Measurements from ENCODE around the gene RNF144B.

Gene RNF144B

DNA sequence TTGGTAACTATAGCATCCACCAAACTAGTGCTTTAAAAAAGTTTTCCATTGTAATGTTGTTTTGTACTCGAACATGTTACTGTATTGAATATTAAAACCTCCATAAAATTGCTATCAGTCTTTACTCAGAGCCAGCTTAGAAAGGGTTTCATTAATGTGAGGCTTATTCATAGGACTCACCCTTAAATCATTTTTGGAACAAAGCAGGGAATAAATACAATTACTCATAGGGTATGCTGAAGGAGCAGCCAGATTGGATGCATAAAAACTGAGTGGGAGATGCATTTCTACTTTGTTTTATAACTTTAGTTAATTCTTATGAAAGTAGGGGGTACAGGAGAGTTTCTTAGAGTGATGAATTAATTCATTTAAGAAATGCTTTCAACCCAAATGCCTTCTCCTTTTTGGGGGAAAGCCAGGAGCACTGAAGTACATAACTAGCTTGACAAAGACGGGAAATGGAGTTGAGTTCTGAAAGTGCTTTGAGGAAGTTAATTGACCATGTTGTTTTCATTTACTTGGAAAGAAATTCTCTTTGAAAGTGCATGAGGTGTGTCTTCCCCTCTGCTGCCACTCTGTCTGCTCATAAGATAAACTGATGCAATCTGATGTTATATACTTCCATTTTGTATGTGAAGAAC is 90.3 kb downstream of the RNF144B start:
- DNase-seq (ENCODE audit: insufficient read length) (no peak), FAIRE-seq (no peak)
- TF ChIP-seq POLR2A (IDR thresholded peaks at IDR 0.05; ENCODE audit: low read depth, low read length) (no peak), POLR2AphosphoS5 (IDR thresholded peaks at IDR 0.05; ENCODE audit: low read depth, low read length) (no peak), TAF1 (IDR thresholded peaks at IDR 0.05; ENCODE audit: borderline replicate concordance, low read depth, low read length) (no peak)

- no peak for FAIRE-seq
- DNase-seq (ENCODE audit: insufficient read length) = no peak
- no peak for TF ChIP-seq TAF1 (IDR thresholded peaks at IDR 0.05; ENCODE audit: borderline replicate concordance, low read depth, low read length)
- TF ChIP-seq POLR2A (IDR thresholded peaks at IDR 0.05; ENCODE audit: low read depth, low read length) = no peak
- no peak for TF ChIP-seq POLR2AphosphoS5 (IDR thresholded peaks at IDR 0.05; ENCODE audit: low read depth, low read length)
Observed at GRCh38 chr6:18478610-18479009, 91.5 kb downstream of the RNF144B start.

DNA sequence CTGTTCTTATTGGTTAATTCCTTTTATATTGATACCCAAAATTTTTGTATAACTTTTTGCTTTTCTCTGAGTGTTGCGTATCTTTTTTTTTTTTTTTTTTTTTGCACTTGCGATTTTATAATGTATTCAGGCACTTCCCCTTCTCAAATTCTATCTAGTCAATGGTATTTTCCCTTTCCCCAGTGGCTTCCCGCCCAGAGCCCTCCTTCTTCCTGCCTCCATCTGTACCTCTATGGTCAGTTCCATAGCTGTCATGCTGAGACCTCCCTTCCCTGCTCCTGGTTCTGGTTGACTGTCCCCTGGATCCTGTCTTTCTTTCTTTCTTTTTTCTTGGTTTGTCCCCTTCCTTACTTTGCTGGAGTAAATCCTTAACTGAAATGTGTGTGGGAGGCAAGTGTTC is 94.7 kb downstream of the RNF144B start:
- DNase-seq (ENCODE audit: insufficient read length) (no peak), FAIRE-seq (no peak)
- TF ChIP-seq POLR2A (IDR thresholded peaks at IDR 0.05; ENCODE audit: low read depth, low read length) (no peak), TAF1 (IDR thresholded peaks at IDR 0.05; ENCODE audit: borderline replicate concordance, low read depth, low read length) (no peak), POLR2AphosphoS5 (IDR thresholded peaks at IDR 0.05; ENCODE audit: low read depth, low read length) (no peak)

- DNase-seq (ENCODE audit: insufficient read length) (no peak), FAIRE-seq (no peak)
- TF ChIP-seq POLR2A (IDR thresholded peaks at IDR 0.05; ENCODE audit: low read depth, low read length) = no peak
- TF ChIP-seq TAF1 (IDR thresholded peaks at IDR 0.05; ENCODE audit: borderline replicate concordance, low read depth, low read length) = no peak
- no peak for TF ChIP-seq POLR2AphosphoS5 (IDR thresholded peaks at IDR 0.05; ENCODE audit: low read depth, low read length)
Observed at GRCh38 chr6:18485660-18486435, 98.7 kb downstream of the RNF144B start.

- DNase-seq (ENCODE audit: insufficient read length) (no peak), FAIRE-seq (no peak)
- TF ChIP-seq TAF1 (IDR thresholded peaks at IDR 0.05; ENCODE audit: borderline replicate concordance, low read depth, low read length) = no peak
- no peak for TF ChIP-seq POLR2A (IDR thresholded peaks at IDR 0.05; ENCODE audit: low read depth, low read length)
- TF ChIP-seq POLR2AphosphoS5 (IDR thresholded peaks at IDR 0.05; ENCODE audit: low read depth, low read length) = no peak
Observed at GRCh38 chr6:18488004-18488403, 100.9 kb downstream of the RNF144B start.

DNA sequence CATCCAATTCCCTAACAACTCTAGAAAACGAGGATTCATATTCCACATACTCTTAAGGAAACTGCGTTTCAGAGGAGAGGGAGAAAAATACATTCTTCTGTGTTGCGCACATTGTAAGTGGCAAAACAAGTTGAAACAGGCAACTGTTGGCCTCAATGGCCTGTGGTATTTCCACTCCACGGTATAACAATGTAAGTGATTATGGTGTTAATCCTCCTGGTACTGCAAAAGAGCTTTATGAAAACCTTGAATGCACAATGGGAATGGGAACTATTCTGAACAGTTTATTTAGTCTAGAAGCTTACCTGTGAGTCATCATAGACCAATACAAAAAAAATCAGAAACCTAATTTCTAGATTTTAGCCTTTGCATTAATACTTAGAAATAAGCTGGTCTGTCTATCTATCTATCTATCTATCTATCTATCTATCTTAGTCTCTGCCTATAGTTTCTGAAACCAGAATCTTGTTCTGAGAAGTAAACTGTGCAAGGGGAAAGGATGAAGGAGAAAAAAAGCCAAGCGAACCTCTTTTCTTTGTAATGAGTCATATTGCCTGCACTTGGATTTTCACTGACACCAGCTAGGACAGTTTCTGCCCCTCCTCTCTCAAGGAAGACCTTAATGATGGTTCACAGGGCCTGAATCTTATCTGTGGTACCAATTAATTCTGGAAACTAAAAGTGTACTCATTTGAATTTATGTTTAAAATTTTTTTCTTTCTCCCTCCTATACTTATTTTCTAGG is 101.5 kb downstream of the RNF144B start:
- FAIRE-seq (no peak), DNase-seq (ENCODE audit: insufficient read length) (no peak)
- TF ChIP-seq POLR2A (IDR thresholded peaks at IDR 0.05; ENCODE audit: low read depth, low read length) = no peak
- TF ChIP-seq TAF1 (IDR thresholded peaks at IDR 0.05; ENCODE audit: borderline replicate concordance, low read depth, low read length) = no peak
- TF ChIP-seq POLR2AphosphoS5 (IDR thresholded peaks at IDR 0.05; ENCODE audit: low read depth, low read length) = no peak

DNA sequence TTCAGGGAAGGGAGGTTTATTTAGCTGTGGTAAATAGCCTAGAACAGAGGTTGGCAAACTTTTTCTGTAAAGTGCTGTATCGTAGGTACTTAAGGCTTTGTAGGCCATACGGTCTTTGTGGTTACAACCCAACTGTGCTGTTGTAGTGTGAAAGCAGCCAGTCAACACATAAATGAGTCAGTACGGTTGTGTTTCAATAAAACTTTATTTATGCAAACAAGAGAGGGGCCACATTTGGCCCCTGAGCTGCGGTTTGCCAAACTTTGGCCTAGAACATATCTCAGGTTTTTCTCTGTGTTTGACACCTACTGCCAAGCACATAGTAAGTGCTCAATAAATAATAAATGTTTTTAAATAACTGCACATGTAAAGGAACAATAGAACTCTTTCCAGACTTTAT is 102.2 kb downstream of the RNF144B start:
- no peak for TF ChIP-seq POLR2A (IDR thresholded peaks at IDR 0.05; ENCODE audit: low read depth, low read length)
- no peak for TF ChIP-seq TAF1 (IDR thresholded peaks at IDR 0.05; ENCODE audit: borderline replicate concordance, low read depth, low read length)
- TF ChIP-seq POLR2AphosphoS5 (IDR thresholded peaks at IDR 0.05; ENCODE audit: low read depth, low read length) = no peak
- no peak for FAIRE-seq
- DNase-seq (ENCODE audit: insufficient read length) = no peak

DNA sequence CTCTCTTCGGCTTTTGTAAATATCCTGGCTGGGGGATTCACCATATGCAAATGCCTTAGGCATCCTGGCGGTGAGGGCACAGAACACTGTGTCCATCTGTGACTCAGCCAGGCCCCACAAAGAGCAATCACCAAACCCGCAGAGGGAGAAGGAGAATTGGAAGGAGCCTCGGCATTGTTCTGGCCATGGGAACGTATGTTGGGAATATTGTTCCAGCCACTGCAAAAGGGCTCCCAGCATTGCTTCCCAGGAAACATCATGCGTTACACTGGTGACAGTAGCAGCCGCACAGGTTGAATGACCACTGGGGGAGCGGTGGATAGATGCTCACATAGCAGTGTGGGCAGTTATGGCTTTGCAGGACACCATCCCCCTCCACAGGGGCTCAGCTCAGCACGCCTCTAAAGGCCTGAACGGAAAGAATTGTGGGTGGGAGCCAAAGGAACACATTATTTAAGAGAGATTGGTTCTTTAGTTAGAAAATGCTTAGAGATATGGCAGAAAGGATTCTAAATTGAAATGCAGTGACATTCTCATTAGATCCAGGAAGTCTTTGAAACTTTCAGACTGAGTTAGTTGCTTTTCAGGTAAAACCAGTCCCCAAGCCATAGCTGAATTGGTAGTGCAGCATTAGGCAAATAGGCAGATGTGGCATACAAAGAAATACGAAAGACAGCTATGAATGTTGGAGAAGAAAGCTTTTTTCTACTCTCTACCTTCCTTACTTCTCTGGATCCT is 104.3 kb downstream of the RNF144B start:
- TF ChIP-seq POLR2A (IDR thresholded peaks at IDR 0.05; ENCODE audit: low read depth, low read length) = no peak
- TF ChIP-seq POLR2AphosphoS5 (IDR thresholded peaks at IDR 0.05; ENCODE audit: low read depth, low read length) = no peak
- TF ChIP-seq TAF1 (IDR thresholded peaks at IDR 0.05; ENCODE audit: borderline replicate concordance, low read depth, low read length) = no peak
- no peak for DNase-seq (ENCODE audit: insufficient read length)
- FAIRE-seq = no peak

DNA sequence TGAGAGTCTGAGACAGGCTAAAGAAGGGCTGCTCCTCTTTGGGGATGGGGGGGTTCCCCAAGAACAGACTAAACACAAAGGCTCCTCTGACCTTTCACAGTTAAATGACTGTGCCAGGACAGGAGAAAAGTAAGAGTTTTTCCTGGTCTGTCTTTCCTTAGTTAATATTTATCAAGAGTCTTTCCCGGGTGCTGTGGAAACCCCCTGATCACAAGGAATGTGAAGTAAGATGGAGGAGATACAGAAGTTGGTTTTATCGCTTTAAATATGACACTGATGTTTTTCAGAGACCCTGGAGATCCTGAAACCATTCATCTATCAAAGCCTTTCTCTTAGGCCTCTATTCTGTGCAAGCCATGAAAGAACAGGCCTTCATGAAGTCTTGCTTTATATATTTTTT is 105.8 kb downstream of the RNF144B start:
- TF ChIP-seq TAF1 (IDR thresholded peaks at IDR 0.05; ENCODE audit: borderline replicate concordance, low read depth, low read length) = no peak
- TF ChIP-seq POLR2A (IDR thresholded peaks at IDR 0.05; ENCODE audit: low read depth, low read length) = no peak
- no peak for TF ChIP-seq POLR2AphosphoS5 (IDR thresholded peaks at IDR 0.05; ENCODE audit: low read depth, low read length)
- no peak for FAIRE-seq
- no peak for DNase-seq (ENCODE audit: insufficient read length)

- no peak for FAIRE-seq
- DNase-seq (ENCODE audit: insufficient read length) = no peak
- no peak for TF ChIP-seq POLR2A (IDR thresholded peaks at IDR 0.05; ENCODE audit: low read depth, low read length)
Observed at GRCh38 chr6:18493382-18493891, 106.3 kb downstream of the RNF144B start.

- TF ChIP-seq POLR2A (IDR thresholded peaks at IDR 0.05; ENCODE audit: low read depth, low read length) (no peak), TAF1 (IDR thresholded peaks at IDR 0.05; ENCODE audit: borderline replicate concordance, low read depth, low read length) (no peak), POLR2AphosphoS5 (IDR thresholded peaks at IDR 0.05; ENCODE audit: low read depth, low read length) (no peak)
- no peak for DNase-seq (ENCODE audit: insufficient read length)
- no peak for FAIRE-seq
Observed at GRCh38 chr6:18493925-18494324, 106.8 kb downstream of the RNF144B start.

All from GM12892 (cell line).